GM23338 (cell line): ENCODE measurements around the gene AFF1. TPM values are rescaled to one million over a fixed set of nuclear protein-coding genes. Genes with fewer than 3 reads are reported as not detected.
A peak's percentile ranks its signal among the peaks of the same experiment; 100 is the strongest.

Experiments
- ATAC-seq: fragments of 200-7000 bp; cut with Tn5 transposase; 3 replicates; pipeline ENCODE4 v1.9.1; 2020
- DNase-seq: peaks from one replicate; pipeline ENCODE4 v3.0.0-alpha.2; 2015; ENCODE audit warnings: low spot score
- H2AFZ ChIP-seq: fragments of 200-600 bp; sonication (generic); 2 replicates; pipeline ENCODE4 v1.8.0; 2016; ENCODE audit warnings: antibody characterized with exemption, mild to moderate bottlenecking, moderate library complexity
- H3F3A ChIP-seq: fragments of 200-600 bp; sonication (generic); replicated peaks from 2 replicates; pipeline ENCODE4 v1.8.0; 2017; ENCODE audit warnings: antibody characterized with exemption, mixed run types, low read depth
- H3K27ac ChIP-seq: fragments of 200-600 bp; sonication (generic); 2 replicates; pipeline ENCODE4 v1.6.1; 2016; ENCODE audit warnings: low read depth
- H3K27me3 ChIP-seq: fragments of 200-600 bp; sonication (generic); 2 replicates; pipeline ENCODE4 v1.8.0; 2016; ENCODE audit warnings: mild to moderate bottlenecking, mixed run types, moderate library complexity; ENCODE audit not compliant: insufficient read depth
- H3K36me3 ChIP-seq: fragments of 200-600 bp; sonication (generic); 2 replicates; pipeline ENCODE4 v1.8.0; 2016; ENCODE audit warnings: mild to moderate bottlenecking; ENCODE audit not compliant: insufficient read depth
- H3K4me1 ChIP-seq: fragments of 200-600 bp; sonication (generic); 2 replicates; pipeline ENCODE4 v1.8.0; 2016; ENCODE audit warnings: mild to moderate bottlenecking, moderate library complexity; ENCODE audit not compliant: insufficient read depth
- H3K4me2 ChIP-seq: fragments of 200-600 bp; sonication (generic); 2 replicates; pipeline ENCODE4 v1.7.1; 2017; ENCODE audit warnings: mixed run types
- H3K4me3 ChIP-seq: fragments of 200-600 bp; sonication (generic); 2 replicates; pipeline ENCODE4 v1.6.1; 2016; ENCODE audit warnings: mixed run types
- H3K79me2 ChIP-seq: fragments of 200-600 bp; sonication (generic); replicated peaks from 2 replicates; pipeline ENCODE4 v1.8.0; 2017; ENCODE audit warnings: mild to moderate bottlenecking; ENCODE audit not compliant: insufficient read depth
- H3K9me2 ChIP-seq: fragments of 200-600 bp; sonication (generic); 2 replicates; pipeline ENCODE4 v1.8.0; 2017; ENCODE audit not compliant: insufficient read depth
- H4K20me1 ChIP-seq: fragments of 200-600 bp; sonication (generic); replicated peaks from 2 replicates; pipeline ENCODE4 v1.8.0; 2017; ENCODE audit warnings: mild to moderate bottlenecking; ENCODE audit not compliant: insufficient read depth
- H3K27ac Mint-ChIP-seq: 2 replicates; pipeline ENCODE4 v1.8.0; 2020; ENCODE audit warnings: inconsistent platforms, mild to moderate bottlenecking, moderate library complexity, mixed read lengths
- H3K27me3 Mint-ChIP-seq: 3 replicates; pipeline ENCODE4 v1.8.0; 2022; ENCODE audit warnings: low read depth, mild to moderate bottlenecking, moderate library complexity, mixed read lengths, inconsistent platforms; ENCODE audit not compliant: insufficient read depth, poor library complexity
- H3K36me3 Mint-ChIP-seq: 3 replicates; pipeline ENCODE4 v1.8.0; 2021; ENCODE audit warnings: low read depth, mild to moderate bottlenecking, inconsistent platforms, moderate library complexity, mixed read lengths
- H3K4me1 Mint-ChIP-seq: 3 replicates; pipeline ENCODE4 v1.8.0; 2020; ENCODE audit warnings: mild to moderate bottlenecking, inconsistent platforms, mixed read lengths
- H3K4me3 Mint-ChIP-seq: 3 replicates; pipeline ENCODE4 v1.8.0; 2021; ENCODE audit warnings: moderate library complexity, mild to moderate bottlenecking, inconsistent platforms, mixed read lengths
- H3K9me3 Mint-ChIP-seq: 3 replicates; pipeline ENCODE4 v1.8.0; 2020; ENCODE audit warnings: moderate library complexity, mild to moderate bottlenecking, inconsistent platforms, mixed read lengths
- CREB1 ChIP-seq: fragments of 250-450 bp; sonication (Bioruptor Pico); IDR thresholded peaks from 2 replicates; pipeline ENCODE4 v1.5.0; 2020; ENCODE audit warnings: low read depth, mild to moderate bottlenecking, moderate library complexity
- CTCF ChIP-seq, 2 experiments: fragments of 200-600 bp in 1 of 2; sonication (generic) in 1 of 2; conservative IDR thresholded peaks; 2 replicates each; pipeline versions ENCODE4 v1.5.1 to v1.6.1; 2016 to 2017; ENCODE audit warnings: antibody characterized with exemption in 2 of 2, low read depth in 2 of 2, mild to moderate bottlenecking in 2 of 2, moderate library complexity in 1 of 2
- ETS1 ChIP-seq: IDR thresholded peaks from 2 replicates; pipeline ENCODE4 v1.6.1; 2016; ENCODE audit warnings: antibody characterized with exemption
- EZH2 ChIP-seq: fragments of 200-600 bp; sonication (generic); IDR thresholded peaks from one replicate; pipeline ENCODE4 v1.8.0; 2017; ENCODE audit warnings: antibody characterized with exemption, mild to moderate bottlenecking, low read depth; ENCODE audit not compliant: unreplicated experiment
- EZH2phosphoT487 ChIP-seq: fragments of 200-600 bp; sonication (generic); IDR thresholded peaks from one replicate; pipeline ENCODE4 v1.8.1; 2018; ENCODE audit warnings: antibody characterized with exemption; ENCODE audit not compliant: unreplicated experiment
- JUNB ChIP-seq: IDR thresholded peaks from one replicate; pipeline ENCODE4 v1.6.1; 2016; ENCODE audit warnings: antibody characterized with exemption; ENCODE audit not compliant: unreplicated experiment
- NANOG ChIP-seq: IDR thresholded peaks from 2 replicates; pipeline ENCODE4 v1.6.1; 2016; ENCODE audit warnings: antibody characterized with exemption, borderline replicate concordance
- POLR2AphosphoS5 ChIP-seq: IDR thresholded peaks from 2 replicates; pipeline ENCODE4 v1.6.1; 2016; ENCODE audit warnings: antibody characterized with exemption, low read depth
- REST ChIP-seq: IDR thresholded peaks from one replicate; pipeline ENCODE4 v1.6.1; 2018; ENCODE audit warnings: antibody characterized with exemption; ENCODE audit not compliant: unreplicated experiment
- STAT1 ChIP-seq: IDR thresholded peaks from one replicate; pipeline ENCODE4 v1.6.1; 2016; ENCODE audit warnings: antibody characterized with exemption; ENCODE audit not compliant: unreplicated experiment
- ZNF114 ChIP-seq: fragments of 250-450 bp; sonication (Bioruptor Pico); IDR thresholded peaks from 2 replicates; pipeline ENCODE4 v1.5.0; 2020; ENCODE audit warnings: mild to moderate bottlenecking, moderate library complexity
- ZNF331 ChIP-seq: fragments of 250-450 bp; sonication (Bioruptor Pico); IDR thresholded peaks from 2 replicates; pipeline ENCODE4 v1.5.0; 2020; ENCODE audit warnings: low read depth, mild to moderate bottlenecking, moderate library complexity
- ZNF462 ChIP-seq: fragments of 250-450 bp; sonication (Bioruptor Pico); IDR thresholded peaks from 2 replicates; pipeline ENCODE4 v1.5.0; 2020; ENCODE audit warnings: mild to moderate bottlenecking, moderate library complexity
- polyA plus RNA-seq: library from polyadenylated mRNA; unstranded; fragments of >200 nt; fragmentation: Nextera tagmentation; extraction: Ambion mirVana; gene quantifications from 2 replicates; pipeline ENCODE4 v1.2.1, GENCODE V29; 2016
- total RNA-seq: library from RNA; depleted of rRNA; stranded (reverse); fragments of >200 nt; shearing (Covaris generic); gene quantifications from 2 replicates; pipeline ENCODE4 v1.2.3, GENCODE V29; 2014

Gene AFF1
- total and polyA plus RNA-seq, 2 experiments from 2014 or later: 42.6 to 67.2 TPM

GRCh38 chr4:87030755-87031441 is 96.1 kb downstream of the AFF1 start:
- Mint-ChIP-seq H3K27me3 (no peaks in the 10 kb centered on the region), H3K27ac (no peak overlapping the region), H3K9me3 (no peaks in the 10 kb centered on the region), H3K36me3 (no peaks in the 10 kb centered on the region), H3K4me3 (no peak overlapping the region), H3K4me1 (peaks cover 42% of the 10 kb centered on the region)
- peak; percentile 28 for ATAC-seq
- peaks cover 99% of the 10 kb centered on the region for H3K79me2 ChIP-seq
- H3K9me2 ChIP-seq: no peaks in the 10 kb centered on the region
- peak overlapping the region; percentile 46 for H3K27ac ChIP-seq
- peak overlapping the region; percentile 28 for H3K4me2 ChIP-seq
- TF ChIP-seq REST (no peak), CREB1 (CRISPR knock-in tag) (no peak), NANOG (no peak), STAT1 (no peak), POLR2AphosphoS5 (no peak), JUNB (no peak), ZNF331 (CRISPR knock-in tag) (no peak), ZNF114 (no peak), CTCF (conservative IDR thresholded peaks at IDR 0.05; ENCODE audit: low read depth in 2 of 2) (no peak), ZNF462 (CRISPR knock-in tag) (no peak), ETS1 (no peak), EZH2 (no peak), EZH2phosphoT487 (no peak)
- H3K4me1 ChIP-seq: peaks cover 84% of the 10 kb centered on the region
- DNase-seq: peak; percentile 40
- no peak overlapping the region for H2AFZ ChIP-seq
- no peaks in the 10 kb centered on the region for H3F3A ChIP-seq
- H3K4me3 ChIP-seq: peak overlapping the region; percentile 6; the same call in 1 of the 2 replicates
- no peaks in the 10 kb centered on the region for H3K36me3 ChIP-seq
- H3K27me3 ChIP-seq: no peaks in the 10 kb centered on the region
- peaks cover 13% of the 10 kb centered on the region for H4K20me1 ChIP-seq
